HTERT RPE-1 (cell line): ENCODE results near the gene TEPSIN.

ENCODE experiments used
- in situ Hi-C: fragments of 300-500 bp; cut with MboI; formaldehyde crosslinking; loops from 4 replicates; pipeline ENCODE4 v1.14.3; 2020; ENCODE audit warnings: low sequenced_read_pairs

The TEPSIN gene

GRCh38 chr17:81222906-81223761 lies 15.7 kb downstream of the TEPSIN start, which contains the start of gene CEP131:
Gene CEP131 (minus strand): TSS chr17:81222965. CDS start chr17:81220056, 2,909 bp downstream.
- in situ Hi-C loops: no loop called here

GRCh38 chr17:81222620-81222905 lies 16.3 kb downstream of the TEPSIN start:
- in situ Hi-C loops: no loop called here

- in situ Hi-C loops: no loop called here
Measured at GRCh38 chr17:81221842-81222619, 16.8 kb downstream of the TEPSIN start.

GRCh38 chr17:81221371-81221841 lies 17.4 kb downstream of the TEPSIN start:
- in situ Hi-C loops: no loop called here

GRCh38 chr17:81219476-81220180 lies 19.2 kb downstream of the TEPSIN start:
- in situ Hi-C loops: no loop called here

GRCh38 chr17:81218991-81219390 lies 19.9 kb downstream of the TEPSIN start:
- in situ Hi-C loops: no loop called here

GRCh38 chr17:81218459-81218858 lies 20.4 kb downstream of the TEPSIN start:
- in situ Hi-C loops: no loop called here

- in situ Hi-C loops: no loop called here
Measured at GRCh38 chr17:81217491-81217890, 21.4 kb downstream of the TEPSIN start.

GRCh38 chr17:81213978-81214377 lies 24.9 kb downstream of the TEPSIN start:
- in situ Hi-C loops: no loop called here

- in situ Hi-C loops: no loop called here
Measured at GRCh38 chr17:81212365-81212764, 26.5 kb downstream of the TEPSIN start.

GRCh38 chr17:81210868-81211267 lies 28.0 kb downstream of the TEPSIN start:
- in situ Hi-C loops: no loop called here

GRCh38 chr17:81210466-81210865 lies 28.4 kb downstream of the TEPSIN start:
- in situ Hi-C loops: no loop called here

- in situ Hi-C loops: no loop called here
Measured at GRCh38 chr17:81209141-81209540, 29.7 kb downstream of the TEPSIN start.

GRCh38 chr17:81208651-81209050 lies 30.2 kb downstream of the TEPSIN start:
- in situ Hi-C loops: no loop called here

GRCh38 chr17:81207610-81208581 lies 31.0 kb downstream of the TEPSIN start:
- in situ Hi-C loops: no loop called here

GRCh38 chr17:81206657-81207056 lies 32.2 kb downstream of the TEPSIN start:
- in situ Hi-C loops: no loop called here

- in situ Hi-C loops: no loop called here
Measured at GRCh38 chr17:81206166-81206565, 32.7 kb downstream of the TEPSIN start.

GRCh38 chr17:81204578-81204977 lies 34.3 kb downstream of the TEPSIN start:
- in situ Hi-C loops: no loop called here

- in situ Hi-C loops: no loop called here
Measured at GRCh38 chr17:81203136-81203535, 35.7 kb downstream of the TEPSIN start.

GRCh38 chr17:81202318-81202717 lies 36.5 kb downstream of the TEPSIN start:
- in situ Hi-C loops: no loop called here
